Lower lobe of right lung (tissue), 2 donors: ENCODE measurements around the gene IDH2. TPM values are rescaled to one million over a fixed set of nuclear protein-coding genes. Genes with fewer than 3 reads are reported as not detected.

Experiments
- ATAC-seq, 2 donors: fragments of 200-7000 bp; cut with Tn5 transposase; one replicate each; pipeline ENCODE4 v1.9.1; 2020 to 2022; ENCODE audit warnings: mild to moderate bottlenecking in 2 of 2, moderate library complexity in 2 of 2
- DNase-seq: peaks from one replicate; pipeline ENCODE4 v3.0.0-alpha.2; 2020
- H3K27ac ChIP-seq: fragments of 200-600 bp; one replicate; pipeline ENCODE4 v1.8.0; 2022
- H3K27me3 ChIP-seq: fragments of 200-600 bp; one replicate; pipeline ENCODE4 v1.8.0; 2022; ENCODE audit warnings: low read depth
- H3K36me3 ChIP-seq: fragments of 200-600 bp; one replicate; pipeline ENCODE4 v1.8.0; 2022; ENCODE audit warnings: mild to moderate bottlenecking
- H3K4me1 ChIP-seq: fragments of 200-600 bp; one replicate; pipeline ENCODE4 v1.8.0; 2022
- H3K4me3 ChIP-seq: fragments of 200-600 bp; one replicate; pipeline ENCODE4 v1.8.0; 2022; ENCODE audit warnings: mild to moderate bottlenecking
- H3K9me3 ChIP-seq: fragments of 200-600 bp; one replicate; pipeline ENCODE4 v1.8.0; 2022
- CTCF ChIP-seq: fragments of 200-600 bp; IDR thresholded peaks from one replicate; pipeline ENCODE4 v1.8.0; 2022; ENCODE audit warnings: antibody characterized with exemption, mild to moderate bottlenecking
- intact Hi-C: fragments of 100-400 bp; cut with DNase I; formaldehyde crosslinking; loops from one replicate; pipeline ENCODE4 v1.11.0; 2022
- total RNA-seq: library from RNA; stranded (reverse); fragmentation: NEBNext Ultra II Directional; extraction: Animal tissue kit (Norgen Biotek cat#: 25700); gene quantifications from one replicate; pipeline ENCODE4 v1.2.1, GENCODE V29; 2021
- donor health status: DM: no; HTN: yes; CAD: no; lungs with severe emphysema.

IDH2 gene
- total RNA-seq, 1 donor from 2014 or later, result 46.7 TPM

DNA sequence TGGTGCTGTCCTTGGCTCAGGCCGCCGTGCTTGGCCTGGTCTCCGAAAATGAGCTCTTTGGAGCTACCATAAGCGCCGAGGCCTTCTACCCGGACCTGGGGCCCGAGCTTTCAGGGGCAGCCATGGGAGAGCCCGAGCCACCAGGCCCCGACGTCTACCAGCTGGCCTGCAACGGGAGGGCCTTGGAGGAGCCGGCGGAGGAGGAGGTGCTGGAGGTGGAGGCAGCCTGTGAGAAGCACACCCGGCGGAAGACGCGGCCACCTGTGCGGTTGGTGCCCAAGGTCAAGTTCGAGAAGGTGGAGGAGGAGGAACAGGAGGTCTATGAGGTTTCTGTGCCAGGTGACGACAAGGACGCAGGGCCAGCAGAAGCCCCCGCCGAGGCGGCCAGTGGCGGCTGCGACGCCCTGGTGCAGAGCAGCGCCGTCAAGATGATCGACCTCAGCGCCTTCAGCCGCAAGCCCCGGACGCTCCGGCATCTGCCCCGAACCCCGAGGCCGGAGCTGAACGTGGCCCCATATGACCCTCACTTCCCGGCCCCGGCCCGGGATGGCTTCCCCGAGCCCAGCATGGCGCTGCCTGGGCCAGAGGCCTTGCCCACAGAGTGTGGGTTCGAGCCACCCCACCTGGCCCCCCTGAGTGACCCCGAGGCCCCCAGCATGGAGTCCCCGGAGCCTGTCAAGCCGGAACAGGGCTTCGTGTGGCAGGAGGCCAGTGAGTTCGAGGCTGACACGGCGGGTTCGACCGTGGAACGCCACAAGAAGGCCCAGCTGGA, 34.9 kb downstream of the IDH2 start:
- DNase-seq (no peak), ATAC-seq (no peak)
- Histone ChIP-seq H3K4me3 (no peak overlapping the region), H3K27ac (no peak overlapping the region), H3K9me3 (no peaks in the 10 kb centered on the region), H3K27me3 (no peaks in the 10 kb centered on the region), H3K4me1 (peaks cover 64% of the 10 kb centered on the region), H3K36me3 (peaks cover 30% of the 10 kb centered on the region)
- intact Hi-C loops, result no loop called here
- TF ChIP-seq CTCF, result no peak

DNA sequence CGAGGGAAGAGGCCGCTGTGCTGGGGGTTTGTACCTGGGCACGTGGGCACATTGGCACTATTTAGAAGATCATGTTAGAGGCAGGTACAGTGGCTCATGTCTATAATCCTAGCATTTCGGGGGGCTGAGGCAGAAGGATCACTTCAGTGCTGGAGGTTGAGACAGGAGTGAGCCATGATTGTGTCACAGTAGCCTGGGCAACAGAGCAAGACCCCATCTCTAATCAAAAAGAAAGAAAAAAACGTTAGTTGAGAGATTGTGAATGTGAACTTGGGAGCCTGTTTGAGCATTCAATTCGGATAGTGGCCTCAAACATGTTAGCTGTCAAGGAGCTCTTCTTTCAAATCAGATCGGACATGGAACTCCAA, 36.6 kb downstream of the IDH2 start:
- intact Hi-C loops, result no loop called here
- ATAC-seq (no peak), DNase-seq (no peak)
- no peak for TF ChIP-seq CTCF
- Histone ChIP-seq H3K9me3 (no peaks in the 10 kb centered on the region), H3K4me3 (no peak overlapping the region), H3K36me3 (peaks cover 27% of the 10 kb centered on the region), H3K27me3 (no peaks in the 10 kb centered on the region), H3K4me1 (peaks cover 71% of the 10 kb centered on the region), H3K27ac (peak overlapping the region; percentile 82)

- Histone ChIP-seq H3K27me3 (no peaks in the 10 kb centered on the region), H3K9me3 (no peaks in the 10 kb centered on the region), H3K4me1 (peaks cover 71% of the 10 kb centered on the region), H3K27ac (peak overlapping the region; percentile 82), H3K4me3 (peak overlapping the region; percentile 20), H3K36me3 (peaks cover 27% of the 10 kb centered on the region)
- intact Hi-C loops, result no loop called here
- DNase-seq, result peak; percentile 85
- TF ChIP-seq CTCF, result no peak
- peak; percentile 18 to 29 for ATAC-seq
These were observed 37.2 kb downstream of the IDH2 start for GRCh38 chr15:90064911-90065681.

DNA sequence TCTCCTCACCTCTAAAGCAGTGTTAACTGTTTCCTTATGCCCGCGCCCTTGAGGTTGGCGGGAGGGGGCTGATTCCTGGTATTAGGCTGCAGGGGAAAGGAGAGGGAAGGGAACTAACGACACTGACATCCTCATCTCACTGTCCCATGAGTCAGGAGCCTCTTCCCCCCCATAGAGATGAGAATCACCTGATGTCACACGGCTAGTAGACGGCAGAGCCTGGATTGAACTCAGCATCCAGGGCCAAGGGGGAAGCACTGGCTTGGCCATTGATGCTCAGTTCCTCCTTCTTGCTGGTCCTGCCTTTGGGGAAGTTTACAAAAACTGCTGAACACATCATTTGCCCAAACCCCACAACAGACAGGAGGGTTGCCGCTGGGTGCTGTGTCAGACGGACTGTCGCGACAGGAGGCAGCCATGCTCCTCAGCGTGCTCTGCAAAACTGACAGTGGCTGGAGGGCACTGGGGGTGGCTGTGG, 38.5 kb downstream of the IDH2 start:
- peak; percentile 70 for DNase-seq
- peaks cover 16% of the 10 kb centered on the region for H3K36me3 ChIP-seq
- H3K4me3 ChIP-seq, result no peak overlapping the region
- peak overlapping the region; percentile 82 for H3K27ac ChIP-seq
- TF ChIP-seq CTCF, result no peak
- peaks cover 74% of the 10 kb centered on the region for H3K4me1 ChIP-seq
- no peaks in the 10 kb centered on the region for H3K27me3 ChIP-seq
- H3K9me3 ChIP-seq, result no peaks in the 10 kb centered on the region
- intact Hi-C loops, result no loop called here
- peak; percentile 4 to 29 for ATAC-seq

- intact Hi-C loops, result no loop called here
- peak overlapping the region; percentile 82 for H3K27ac ChIP-seq
- no peaks in the 10 kb centered on the region for H3K27me3 ChIP-seq
- no peak overlapping the region for H3K4me3 ChIP-seq
- TF ChIP-seq CTCF, result no peak
- DNase-seq (no peak), ATAC-seq (peak; percentile 44 to 59)
- H3K4me1 ChIP-seq, result peaks cover 81% of the 10 kb centered on the region
- peaks cover 11% of the 10 kb centered on the region for H3K36me3 ChIP-seq
- H3K9me3 ChIP-seq, result no peaks in the 10 kb centered on the region
These were observed 39.1 kb downstream of the IDH2 start for GRCh38 chr15:90062973-90063769.
